ENCODE data around the gene HOXC12.

The HOXC12 gene

DNA sequence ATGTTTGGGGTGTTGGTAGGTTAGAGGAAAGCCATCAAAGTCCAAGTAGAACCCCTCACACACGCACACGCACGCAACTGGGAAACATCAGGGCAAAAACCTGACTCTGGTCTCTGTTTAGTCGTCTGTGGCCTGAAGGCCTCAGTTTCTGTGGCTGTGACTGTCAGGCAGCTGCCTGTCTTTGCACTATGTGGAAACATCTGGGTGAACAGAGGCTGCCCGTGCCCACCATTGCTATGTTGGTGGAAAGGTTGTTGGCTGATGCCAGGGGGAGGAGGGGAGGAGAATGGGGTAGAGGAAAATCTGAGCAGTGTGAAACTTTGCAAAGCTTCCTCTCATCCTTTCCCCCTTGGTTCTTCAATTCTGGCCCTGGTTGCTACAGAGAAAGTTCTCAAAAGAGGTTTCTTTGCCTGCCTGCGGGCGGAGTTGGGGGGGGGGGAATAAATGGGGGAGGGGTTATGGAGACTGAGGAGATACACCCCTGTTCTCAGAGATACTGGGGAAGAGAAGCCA is 37.7 kb downstream of the HOXC12 start:
- no peak overlapping the region for H3K4me3 ChIP-seq (ENCODE audit: low read depth, low read length)
- DNase-seq (ENCODE audit: low read depth): no peak

DNA sequence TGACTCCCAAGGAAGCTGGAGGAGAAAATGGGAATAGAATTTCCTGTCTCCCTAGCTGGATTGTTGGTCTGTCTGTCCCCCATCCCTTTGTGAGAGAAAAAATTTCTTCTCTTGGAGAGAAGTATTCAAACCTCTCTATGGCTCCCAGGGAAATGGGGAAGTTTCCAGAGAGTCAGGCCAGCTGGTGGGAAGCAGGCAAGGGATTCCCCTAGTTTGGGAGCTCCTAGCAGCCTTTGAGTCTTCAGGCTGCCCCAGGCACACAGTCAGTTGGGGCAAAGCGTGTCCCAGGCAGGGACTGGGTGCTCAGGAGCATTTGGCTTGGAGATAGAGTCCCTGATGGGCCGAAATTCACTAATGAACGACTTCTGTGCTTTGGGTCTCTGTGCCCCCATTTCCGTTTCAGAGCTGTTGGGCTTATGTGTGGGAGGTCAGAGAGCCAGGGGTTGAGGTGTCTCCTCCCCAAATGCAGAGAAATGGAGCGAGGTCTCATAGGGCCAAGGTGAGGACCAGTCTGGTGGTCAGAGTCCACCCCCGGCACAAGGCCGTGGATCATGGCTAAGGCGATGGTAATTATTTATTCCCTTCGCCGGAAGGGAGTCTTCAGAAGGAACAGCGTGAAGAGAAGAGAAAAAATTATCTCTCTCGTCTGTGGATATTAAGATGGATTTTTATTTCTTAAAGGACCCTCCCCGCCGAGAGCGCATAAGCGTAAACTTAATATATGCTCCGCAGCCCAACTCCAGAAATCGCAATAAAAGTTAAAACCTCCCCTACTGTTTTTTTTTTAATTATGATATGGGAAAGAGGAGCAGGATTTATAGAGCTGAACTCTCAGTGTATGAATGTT is 38.7 kb downstream of the HOXC12 start:
- H3K4me3 ChIP-seq (ENCODE audit: low read depth, low read length): no peak overlapping the region
- TF ChIP-seq, protein P1, sequence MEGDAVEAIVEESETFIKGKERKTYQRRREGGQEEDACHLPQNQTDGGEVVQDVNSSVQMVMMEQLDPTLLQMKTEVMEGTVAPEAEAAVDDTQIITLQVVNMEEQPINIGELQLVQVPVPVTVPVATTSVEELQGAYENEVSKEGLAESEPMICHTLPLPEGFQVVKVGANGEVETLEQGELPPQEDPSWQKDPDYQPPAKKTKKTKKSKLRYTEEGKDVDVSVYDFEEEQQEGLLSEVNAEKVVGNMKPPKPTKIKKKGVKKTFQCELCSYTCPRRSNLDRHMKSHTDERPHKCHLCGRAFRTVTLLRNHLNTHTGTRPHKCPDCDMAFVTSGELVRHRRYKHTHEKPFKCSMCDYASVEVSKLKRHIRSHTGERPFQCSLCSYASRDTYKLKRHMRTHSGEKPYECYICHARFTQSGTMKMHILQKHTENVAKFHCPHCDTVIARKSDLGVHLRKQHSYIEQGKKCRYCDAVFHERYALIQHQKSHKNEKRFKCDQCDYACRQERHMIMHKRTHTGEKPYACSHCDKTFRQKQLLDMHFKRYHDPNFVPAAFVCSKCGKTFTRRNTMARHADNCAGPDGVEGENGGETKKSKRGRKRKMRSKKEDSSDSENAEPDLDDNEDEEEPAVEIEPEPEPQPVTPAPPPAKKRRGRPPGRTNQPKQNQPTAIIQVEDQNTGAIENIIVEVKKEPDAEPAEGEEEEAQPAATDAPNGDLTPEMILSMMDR (IDR thresholded peaks at IDR 0.05; ENCODE audit: control insufficient read depth, extremely low read depth, insufficient read depth): no peak
- DNase-seq (ENCODE audit: low read depth): no peak

More for the DNA sequence above, 37.7 kb downstream of the HOXC12 start:
- TF ChIP-seq, protein P1 (IDR thresholded peaks at IDR 0.05; ENCODE audit: control insufficient read depth, extremely low read depth, insufficient read depth): no peak

DNA sequence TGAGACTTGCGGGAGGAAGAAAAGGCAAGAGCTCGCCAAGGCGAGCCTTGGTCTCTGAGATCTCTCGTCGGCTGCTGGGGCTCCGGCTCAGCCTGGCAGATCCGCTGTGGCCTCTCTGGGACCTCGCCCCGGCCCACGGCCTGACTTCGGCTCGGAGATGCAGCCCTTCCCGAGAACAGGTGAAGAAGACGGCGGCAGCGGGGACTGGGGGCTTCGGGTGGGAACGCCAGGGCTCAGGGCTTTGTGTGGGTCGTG is 39.2 kb downstream of the HOXC12 start:
- DNase-seq (ENCODE audit: low read depth): no peak
- no peak overlapping the region for H3K4me3 ChIP-seq (ENCODE audit: low read depth, low read length)

DNA sequence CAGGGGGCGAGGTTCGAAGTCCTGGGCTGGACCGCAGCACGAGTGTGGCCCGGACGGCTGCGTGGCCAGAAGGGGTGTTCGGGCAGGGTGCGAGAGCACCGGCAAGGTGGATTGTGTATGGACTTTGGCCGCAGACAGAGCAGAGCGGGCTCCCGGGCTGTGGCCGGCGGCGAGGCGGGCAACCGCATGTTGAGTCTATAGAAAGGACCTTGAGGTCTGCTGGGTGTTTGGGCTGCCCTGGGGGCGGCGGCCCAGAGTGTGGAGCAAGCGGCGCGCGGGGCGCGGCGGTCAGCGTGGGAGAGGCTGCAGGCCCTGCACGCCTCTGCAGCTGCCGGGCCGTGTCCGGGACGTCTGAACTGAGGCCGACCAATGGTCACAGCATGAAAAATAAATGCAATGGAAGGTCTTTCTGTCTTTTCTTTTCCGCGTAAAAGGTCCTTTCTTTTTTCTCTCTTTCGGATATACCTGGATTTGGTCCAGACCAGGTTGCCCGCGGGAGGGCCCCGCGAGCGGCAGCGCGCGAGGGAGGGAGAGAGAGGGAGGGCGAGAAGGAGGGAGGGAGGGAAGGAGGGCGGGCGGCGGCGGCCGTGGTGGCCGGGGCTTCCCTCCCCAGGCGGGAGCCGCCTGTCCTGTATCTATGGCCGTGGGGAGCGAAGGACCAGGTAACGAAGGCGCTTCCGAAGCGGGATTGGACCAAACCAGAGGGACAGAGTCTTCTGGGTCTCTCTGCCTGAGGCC is 39.7 kb downstream of the HOXC12 start:
- H3K4me3 ChIP-seq (ENCODE audit: low read depth, low read length): no peak overlapping the region
- no peak for DNase-seq (ENCODE audit: low read depth)
- TF ChIP-seq, protein P1 (IDR thresholded peaks at IDR 0.05; ENCODE audit: control insufficient read depth, extremely low read depth, insufficient read depth): no peak

More for the DNA sequence above, 39.2 kb downstream of the HOXC12 start:
- TF ChIP-seq, protein P1 (IDR thresholded peaks at IDR 0.05; ENCODE audit: control insufficient read depth, extremely low read depth, insufficient read depth): no peak

DNA sequence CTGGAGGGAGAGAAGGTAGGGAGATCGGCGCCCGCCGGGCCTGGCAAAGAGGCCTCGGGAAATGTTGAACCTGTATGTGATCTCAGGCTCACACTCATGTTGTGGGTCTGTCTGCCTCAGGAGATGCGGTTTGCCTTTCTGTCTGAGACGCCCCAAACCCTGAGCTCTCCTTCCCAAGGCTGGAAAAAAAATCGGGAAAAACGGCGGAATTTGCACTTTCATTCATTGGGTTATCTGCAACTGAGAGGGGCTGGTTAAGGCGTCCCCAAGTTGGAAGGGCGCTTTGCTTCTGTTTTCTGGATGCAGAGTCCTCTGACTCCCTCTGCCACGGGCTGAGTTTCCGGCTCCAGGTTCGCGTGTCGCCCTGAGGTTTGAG is 40.3 kb downstream of the HOXC12 start:
- no peak overlapping the region for H3K4me3 ChIP-seq (ENCODE audit: low read depth, low read length)
- TF ChIP-seq, protein P1 (IDR thresholded peaks at IDR 0.05; ENCODE audit: control insufficient read depth, extremely low read depth, insufficient read depth): no peak
- DNase-seq (ENCODE audit: low read depth): no peak

DNA sequence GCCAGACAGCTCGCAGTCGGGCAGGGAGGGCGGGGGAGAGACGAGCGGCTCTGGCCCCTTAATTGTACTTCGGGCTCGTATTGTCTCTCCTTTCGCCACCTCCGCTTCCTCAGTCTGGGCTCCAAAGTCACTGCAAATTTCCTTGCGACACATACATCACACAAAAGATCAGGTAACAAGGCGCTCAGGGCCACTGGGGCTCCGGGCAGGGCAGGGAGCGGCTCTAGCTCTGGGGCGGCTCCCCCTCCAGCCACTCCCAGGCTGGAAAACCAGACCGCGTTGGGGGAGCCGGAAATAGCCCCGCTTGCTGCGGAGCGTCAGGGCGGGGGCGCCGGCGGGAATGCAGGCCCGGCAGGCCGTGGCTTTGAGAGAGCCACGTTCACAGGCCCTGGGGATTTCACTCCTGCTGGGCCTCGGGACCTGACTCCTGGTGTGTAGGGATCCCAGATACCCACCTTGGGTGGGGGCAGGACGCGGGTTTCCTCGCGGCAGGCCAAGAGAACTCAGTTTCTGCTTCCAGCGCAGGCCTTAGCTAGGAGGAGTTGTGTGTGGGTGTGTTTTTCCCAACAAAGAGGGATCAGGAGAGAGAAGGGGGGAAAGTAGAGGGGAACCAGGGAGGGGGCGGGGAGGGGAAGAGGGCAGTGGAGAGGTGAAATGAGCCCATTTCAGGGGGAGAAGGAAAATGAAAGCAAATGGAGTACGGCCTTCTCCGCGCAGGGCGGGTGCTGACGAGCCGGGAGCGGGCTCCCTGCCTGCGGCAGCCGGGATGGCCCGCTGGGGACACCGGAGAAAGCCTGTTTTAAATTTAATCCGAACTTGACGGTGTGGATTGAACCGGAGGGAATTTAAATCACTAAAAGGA is 40.9 kb downstream of the HOXC12 start:
- DNase-seq (ENCODE audit: low read depth): no peak
- no peak overlapping the region for H3K4me3 ChIP-seq (ENCODE audit: low read depth, low read length)
- TF ChIP-seq, protein P1 (IDR thresholded peaks at IDR 0.05; ENCODE audit: control insufficient read depth, extremely low read depth, insufficient read depth): no peak
